Measurements from ENCODE around the gene YY1.

YY1 gene

DNA sequence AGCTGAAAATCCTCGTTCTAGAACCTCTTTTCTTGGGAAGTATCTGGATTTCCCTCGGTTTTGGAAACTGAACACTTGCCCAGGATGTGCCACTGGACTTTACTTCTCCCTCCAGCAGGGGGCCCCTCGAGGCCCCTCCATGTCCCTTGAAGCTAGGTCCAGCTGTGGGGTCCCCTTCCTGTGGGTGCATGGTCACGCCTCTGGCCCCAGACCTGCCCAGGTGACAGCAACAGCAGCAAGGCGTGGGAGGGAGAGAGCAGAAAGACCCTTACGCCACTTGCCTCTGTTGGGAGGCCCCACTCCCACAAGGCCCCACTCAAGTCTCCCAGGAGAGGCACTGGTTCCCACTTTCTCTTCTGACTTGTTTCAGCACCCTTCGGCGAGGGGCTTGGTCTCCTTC, 64.2 kb downstream of the YY1 start:
- H3K36me3 ChIP-seq (ENCODE audit: control insufficient read depth, insufficient read depth, low read length), result no peaks in the 10 kb centered on the region; the same call in 1 of the 2 replicates
- no peaks in the 10 kb centered on the region for H3K27me3 ChIP-seq (replicated peaks; ENCODE audit: control insufficient read depth, insufficient read depth, low read length)
- no peak for DNase-seq (ENCODE audit: extremely low read depth, insufficient read length)
- TF ChIP-seq, protein P1, sequence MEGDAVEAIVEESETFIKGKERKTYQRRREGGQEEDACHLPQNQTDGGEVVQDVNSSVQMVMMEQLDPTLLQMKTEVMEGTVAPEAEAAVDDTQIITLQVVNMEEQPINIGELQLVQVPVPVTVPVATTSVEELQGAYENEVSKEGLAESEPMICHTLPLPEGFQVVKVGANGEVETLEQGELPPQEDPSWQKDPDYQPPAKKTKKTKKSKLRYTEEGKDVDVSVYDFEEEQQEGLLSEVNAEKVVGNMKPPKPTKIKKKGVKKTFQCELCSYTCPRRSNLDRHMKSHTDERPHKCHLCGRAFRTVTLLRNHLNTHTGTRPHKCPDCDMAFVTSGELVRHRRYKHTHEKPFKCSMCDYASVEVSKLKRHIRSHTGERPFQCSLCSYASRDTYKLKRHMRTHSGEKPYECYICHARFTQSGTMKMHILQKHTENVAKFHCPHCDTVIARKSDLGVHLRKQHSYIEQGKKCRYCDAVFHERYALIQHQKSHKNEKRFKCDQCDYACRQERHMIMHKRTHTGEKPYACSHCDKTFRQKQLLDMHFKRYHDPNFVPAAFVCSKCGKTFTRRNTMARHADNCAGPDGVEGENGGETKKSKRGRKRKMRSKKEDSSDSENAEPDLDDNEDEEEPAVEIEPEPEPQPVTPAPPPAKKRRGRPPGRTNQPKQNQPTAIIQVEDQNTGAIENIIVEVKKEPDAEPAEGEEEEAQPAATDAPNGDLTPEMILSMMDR (IDR thresholded peaks at IDR 0.05; ENCODE audit: insufficient read depth, low read length, poor library complexity, severe bottlenecking), result peak; percentile 85
- H3K4me3 ChIP-seq (replicated peaks; ENCODE audit: low read depth, low read length), result no peak overlapping the region

DNA sequence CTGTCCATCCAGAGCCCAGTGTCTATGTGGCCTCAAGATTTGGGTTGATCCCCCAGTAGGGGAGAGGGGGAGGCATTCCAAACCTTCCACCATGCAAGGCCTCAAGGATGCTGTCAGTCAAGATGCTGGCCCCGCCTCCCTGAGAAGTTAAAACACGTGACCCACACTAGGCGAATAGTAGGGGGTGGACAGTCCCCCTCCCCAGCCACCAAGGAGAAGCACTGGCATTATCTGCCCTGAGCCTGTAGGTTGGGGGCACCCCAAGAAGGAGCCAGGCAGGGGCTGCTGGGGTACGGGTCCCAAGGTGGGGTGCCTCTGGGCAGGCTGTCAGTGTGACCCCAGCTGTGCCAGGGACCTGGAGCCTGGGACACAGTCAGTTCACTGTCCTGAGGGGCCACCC, 65.0 kb downstream of the YY1 start:
- no peak overlapping the region for H3K4me3 ChIP-seq (replicated peaks; ENCODE audit: low read depth, low read length)

DNA sequence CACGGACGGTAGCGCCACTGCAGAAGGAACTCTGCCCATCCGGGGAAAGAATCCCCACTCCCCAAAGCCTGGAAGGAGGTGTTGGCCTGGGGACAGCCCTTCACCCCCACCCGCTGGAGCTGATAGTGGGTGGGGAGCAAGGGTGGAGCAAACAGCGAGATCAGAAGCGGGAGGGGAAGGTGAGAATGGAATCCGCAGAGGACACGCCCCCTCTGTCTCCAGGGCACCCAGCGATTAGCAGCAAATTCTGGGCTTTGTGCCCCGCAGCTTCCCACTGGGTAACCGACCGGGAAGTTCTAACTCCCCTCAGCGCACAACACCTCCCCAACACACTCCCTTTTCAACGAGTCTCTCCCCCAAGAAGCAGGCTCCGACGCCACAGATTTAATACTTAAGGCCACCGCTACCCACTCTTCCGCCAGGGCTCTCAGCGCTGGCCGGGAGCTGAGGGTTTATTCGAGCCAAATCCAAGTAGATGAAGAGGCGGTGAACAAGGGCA, 65.9 kb downstream of the YY1 start:
- Histone ChIP-seq H3K4me3 (replicated peaks; ENCODE audit: low read depth, low read length) (peak overlapping the region; percentile 73), H3K27me3 (replicated peaks; ENCODE audit: control insufficient read depth, insufficient read depth, low read length) (no peaks in the 10 kb centered on the region), H3K36me3 (ENCODE audit: control insufficient read depth, insufficient read depth, low read length) (no peaks in the 10 kb centered on the region; the same call in 1 of the 2 replicates)
- no peak for DNase-seq (ENCODE audit: extremely low read depth, insufficient read length)
- TF ChIP-seq, protein P1 (IDR thresholded peaks at IDR 0.05; ENCODE audit: insufficient read depth, low read length, poor library complexity, severe bottlenecking), result no peak

More for the DNA sequence above, 65.0 kb downstream of the YY1 start:
- Histone ChIP-seq H3K36me3 (ENCODE audit: control insufficient read depth, insufficient read depth, low read length) (no peaks in the 10 kb centered on the region; the same call in 1 of the 2 replicates), H3K27me3 (replicated peaks; ENCODE audit: control insufficient read depth, insufficient read depth, low read length) (no peaks in the 10 kb centered on the region)
- no peak for DNase-seq (ENCODE audit: extremely low read depth, insufficient read length)
- TF ChIP-seq, protein P1 (IDR thresholded peaks at IDR 0.05; ENCODE audit: insufficient read depth, low read length, poor library complexity, severe bottlenecking), result no peak

DNA sequence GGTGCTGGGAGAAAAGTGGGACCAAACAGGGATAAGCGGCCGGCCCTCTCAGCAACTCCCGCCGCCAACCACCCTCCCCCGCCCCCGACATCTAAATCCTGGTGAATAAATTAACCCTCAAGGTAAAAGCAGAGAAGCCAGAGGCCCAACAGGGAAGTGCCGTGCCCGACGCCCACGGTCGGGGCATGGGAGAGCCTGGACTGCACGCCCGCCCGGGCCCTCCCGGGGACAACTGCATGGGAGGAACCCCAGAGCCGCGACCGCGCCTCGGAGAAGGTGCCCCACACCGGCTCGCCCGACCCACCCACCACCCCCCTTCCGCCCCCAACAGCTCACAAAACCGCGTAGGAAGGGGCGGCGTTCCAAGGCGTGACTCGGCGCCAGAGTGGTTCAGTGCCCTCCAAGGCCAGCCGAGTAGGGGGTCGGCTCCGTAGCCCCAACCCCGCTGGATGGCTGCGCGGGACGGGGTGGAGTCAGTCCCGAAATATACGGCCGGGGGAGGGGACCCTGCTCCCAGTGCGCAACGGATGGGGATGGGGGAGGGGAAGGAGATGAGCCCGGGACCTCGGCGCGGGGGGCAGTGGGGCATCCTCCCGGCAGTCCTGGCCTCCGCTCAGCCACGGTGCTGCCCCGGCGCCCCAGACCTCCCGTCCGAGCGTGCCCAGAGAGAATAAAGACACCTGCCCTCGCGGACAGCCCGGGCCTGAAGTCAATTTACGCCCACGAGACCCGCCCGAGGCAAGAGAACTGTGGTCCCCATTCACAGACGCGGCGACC, 66.6 kb downstream of the YY1 start:
- no peaks in the 10 kb centered on the region; the same call in 1 of the 2 replicates for H3K36me3 ChIP-seq (ENCODE audit: control insufficient read depth, insufficient read depth, low read length)
- TF ChIP-seq, protein P1 (IDR thresholded peaks at IDR 0.05; ENCODE audit: insufficient read depth, low read length, poor library complexity, severe bottlenecking), result no peak
- peak overlapping the region; percentile 73 for H3K4me3 ChIP-seq (replicated peaks; ENCODE audit: low read depth, low read length)
- DNase-seq (ENCODE audit: extremely low read depth, insufficient read length), result peak; percentile 52
- no peaks in the 10 kb centered on the region for H3K27me3 ChIP-seq (replicated peaks; ENCODE audit: control insufficient read depth, insufficient read depth, low read length)

DNA sequence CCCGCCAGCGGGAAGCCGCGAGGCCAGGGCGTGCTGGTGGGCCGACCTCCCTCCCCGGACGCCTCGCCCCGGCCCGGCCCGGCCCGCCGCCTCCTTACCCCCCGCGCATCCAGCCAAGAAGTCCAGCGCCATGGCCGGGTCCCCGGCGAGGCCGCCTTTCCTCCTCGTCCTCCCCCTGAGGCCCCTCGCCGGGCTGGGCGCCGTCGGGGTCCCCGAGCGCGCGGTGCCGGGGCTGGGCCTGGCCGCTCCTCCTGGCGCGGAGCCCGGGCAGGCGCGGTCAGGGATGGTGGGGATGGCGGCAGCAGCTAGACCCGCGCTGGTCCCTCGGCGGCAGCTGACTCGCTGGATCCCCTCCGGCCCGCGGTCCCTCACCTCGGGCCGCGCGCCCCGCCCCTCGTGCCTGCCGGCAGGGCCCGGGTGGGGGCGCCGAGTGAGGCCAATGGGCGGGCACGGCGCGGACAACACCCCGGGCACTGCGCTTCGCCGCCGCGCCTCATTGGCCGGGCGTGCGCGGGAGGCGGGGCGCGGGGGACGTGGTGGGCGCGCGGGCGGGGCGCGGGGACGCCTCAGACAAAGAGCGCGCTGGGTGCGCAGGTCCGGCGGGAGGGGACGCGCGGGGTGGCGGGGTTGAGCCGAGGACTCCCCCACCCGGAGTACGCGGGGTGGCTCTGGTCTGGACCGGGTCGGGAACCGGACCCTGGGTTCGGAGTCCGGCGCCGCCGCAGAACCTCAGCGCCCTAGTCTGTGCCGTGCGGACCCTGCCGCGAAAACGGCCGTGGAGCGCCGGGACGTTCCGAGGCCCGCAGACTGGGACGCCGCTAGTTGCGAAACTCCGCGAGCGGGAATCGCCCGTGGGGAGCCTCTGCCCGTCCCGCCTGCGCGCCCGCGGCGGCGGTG, 67.4 kb downstream of the YY1 start, which contains the start of gene SLC25A29:
SLC25A29 (minus strand) TSS at position 344 of the 897 bp plus-strand sequence; CDS start at position 132, 212 bp downstream.
- Histone ChIP-seq H3K36me3 (ENCODE audit: control insufficient read depth, insufficient read depth, low read length) (no peaks in the 10 kb centered on the region; the same call in 1 of the 2 replicates), H3K27me3 (replicated peaks; ENCODE audit: control insufficient read depth, insufficient read depth, low read length) (no peaks in the 10 kb centered on the region; the same call in 1 of the 2 replicates), H3K4me3 (replicated peaks; ENCODE audit: low read depth, low read length) (peak within 1 kb of the TSS; percentile 81)
- peak; percentile 90 for DNase-seq (ENCODE audit: extremely low read depth, insufficient read length)
- TF ChIP-seq, protein P1 (IDR thresholded peaks at IDR 0.05; ENCODE audit: insufficient read depth, low read length, poor library complexity, severe bottlenecking), result no peak

All from GM06990 (cell line).